VCaP (cell line): ENCODE results near the gene FGF1.

ENCODE experiments used
- H3K27ac ChIP-seq: fragments of 450-650 bp; 2 replicates; pipeline ENCODE4 v1.5.1; 2017
- TF ChIP-seq, protein P1 (sequence below): fragments of 450-650 bp; conservative IDR thresholded peaks from 2 replicates; pipeline ENCODE4 v1.5.1; 2017; ENCODE audit warnings: mild to moderate bottlenecking, moderate library complexity

FGF1 gene

DNA sequence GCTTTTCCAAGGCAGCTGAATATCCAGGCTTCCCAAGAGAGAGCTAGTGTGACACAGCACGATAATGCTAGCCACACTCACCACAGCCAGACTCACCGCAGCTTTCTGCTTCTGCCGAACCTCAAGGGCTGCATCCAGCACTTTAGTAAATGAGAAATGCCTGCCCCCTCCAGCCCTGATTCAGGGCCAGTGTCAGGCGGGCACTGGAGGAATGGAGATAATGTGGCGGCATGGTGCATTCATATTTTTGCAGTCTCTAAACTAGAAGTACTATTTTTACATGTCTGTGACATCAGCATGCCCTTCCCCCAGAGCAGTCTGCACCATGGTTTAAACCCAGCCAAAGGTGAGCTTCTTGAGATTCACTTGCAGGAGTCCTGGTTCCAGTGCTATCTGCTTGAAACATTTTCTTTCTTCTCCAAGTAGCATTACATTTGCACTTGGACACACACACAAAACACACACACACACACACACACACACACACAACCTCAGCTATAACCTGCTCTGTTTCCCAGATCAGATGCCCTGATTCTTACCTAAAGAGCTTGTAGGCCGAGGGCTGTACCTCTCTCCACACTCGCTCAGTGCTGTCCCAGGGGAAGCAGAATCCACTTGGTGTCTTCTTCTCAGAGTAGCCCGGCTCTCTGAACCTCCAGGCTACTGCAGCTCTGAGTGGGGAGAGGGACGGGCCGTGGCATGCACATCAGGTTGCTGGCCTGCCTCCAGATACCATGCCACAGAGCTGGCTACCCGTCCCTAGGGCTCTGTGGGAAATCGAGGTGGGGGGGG is at the start of gene FGF1:
Gene FGF1, minus strand, starts transcription at position 673 of the 792 bp plus-strand sequence. CDS start 71,963 bp downstream, outside the sequence.
- no peak within 1 kb of the TSS for H3K27ac ChIP-seq
- TF ChIP-seq, protein P1, sequence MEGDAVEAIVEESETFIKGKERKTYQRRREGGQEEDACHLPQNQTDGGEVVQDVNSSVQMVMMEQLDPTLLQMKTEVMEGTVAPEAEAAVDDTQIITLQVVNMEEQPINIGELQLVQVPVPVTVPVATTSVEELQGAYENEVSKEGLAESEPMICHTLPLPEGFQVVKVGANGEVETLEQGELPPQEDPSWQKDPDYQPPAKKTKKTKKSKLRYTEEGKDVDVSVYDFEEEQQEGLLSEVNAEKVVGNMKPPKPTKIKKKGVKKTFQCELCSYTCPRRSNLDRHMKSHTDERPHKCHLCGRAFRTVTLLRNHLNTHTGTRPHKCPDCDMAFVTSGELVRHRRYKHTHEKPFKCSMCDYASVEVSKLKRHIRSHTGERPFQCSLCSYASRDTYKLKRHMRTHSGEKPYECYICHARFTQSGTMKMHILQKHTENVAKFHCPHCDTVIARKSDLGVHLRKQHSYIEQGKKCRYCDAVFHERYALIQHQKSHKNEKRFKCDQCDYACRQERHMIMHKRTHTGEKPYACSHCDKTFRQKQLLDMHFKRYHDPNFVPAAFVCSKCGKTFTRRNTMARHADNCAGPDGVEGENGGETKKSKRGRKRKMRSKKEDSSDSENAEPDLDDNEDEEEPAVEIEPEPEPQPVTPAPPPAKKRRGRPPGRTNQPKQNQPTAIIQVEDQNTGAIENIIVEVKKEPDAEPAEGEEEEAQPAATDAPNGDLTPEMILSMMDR: no peak

DNA sequence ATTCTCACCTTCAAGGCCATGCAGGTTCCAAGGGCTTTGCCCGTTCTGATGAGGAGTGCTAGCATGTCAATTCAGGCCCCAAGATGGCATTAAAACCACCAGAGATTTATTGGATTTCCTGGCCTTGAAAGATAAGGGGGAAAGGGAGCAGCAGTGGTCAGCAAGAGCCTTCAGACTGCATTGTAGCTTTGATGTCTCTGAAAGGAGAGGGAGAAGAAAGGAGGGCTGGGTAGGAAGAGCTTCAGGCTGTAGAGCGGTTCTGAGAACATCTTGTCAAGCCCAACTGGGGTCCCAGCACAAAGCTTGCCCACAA is 41.8 kb upstream of the FGF1 start:
- TF ChIP-seq, protein P1: no peak
- no peak overlapping the region for H3K27ac ChIP-seq

DNA sequence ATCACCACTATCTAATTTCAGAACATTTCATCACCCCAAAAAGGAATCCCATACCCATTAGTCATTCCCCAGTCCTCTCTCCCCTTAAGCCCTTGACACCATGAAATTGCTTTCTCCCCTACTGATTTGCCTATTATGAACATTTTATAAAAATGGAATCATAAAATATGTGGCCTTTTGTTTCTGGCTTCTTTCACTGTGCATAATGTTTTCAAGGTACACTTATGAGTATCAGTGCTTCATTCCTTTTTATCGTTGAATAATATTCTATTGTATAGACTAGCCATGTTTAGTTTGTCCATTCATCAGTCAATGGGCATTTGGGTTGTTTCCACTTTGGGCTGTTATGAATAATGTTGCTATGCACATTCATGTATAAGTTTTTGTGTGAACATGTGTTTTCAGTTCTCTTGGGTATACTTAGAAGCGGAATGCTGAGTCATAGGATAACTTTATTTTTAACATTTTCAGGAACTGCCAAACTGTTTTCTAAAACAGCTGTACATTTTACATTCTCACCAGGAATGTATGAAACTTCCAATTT is 40.4 kb upstream of the FGF1 start:
- TF ChIP-seq, protein P1: no peak
- no peak overlapping the region for H3K27ac ChIP-seq

DNA sequence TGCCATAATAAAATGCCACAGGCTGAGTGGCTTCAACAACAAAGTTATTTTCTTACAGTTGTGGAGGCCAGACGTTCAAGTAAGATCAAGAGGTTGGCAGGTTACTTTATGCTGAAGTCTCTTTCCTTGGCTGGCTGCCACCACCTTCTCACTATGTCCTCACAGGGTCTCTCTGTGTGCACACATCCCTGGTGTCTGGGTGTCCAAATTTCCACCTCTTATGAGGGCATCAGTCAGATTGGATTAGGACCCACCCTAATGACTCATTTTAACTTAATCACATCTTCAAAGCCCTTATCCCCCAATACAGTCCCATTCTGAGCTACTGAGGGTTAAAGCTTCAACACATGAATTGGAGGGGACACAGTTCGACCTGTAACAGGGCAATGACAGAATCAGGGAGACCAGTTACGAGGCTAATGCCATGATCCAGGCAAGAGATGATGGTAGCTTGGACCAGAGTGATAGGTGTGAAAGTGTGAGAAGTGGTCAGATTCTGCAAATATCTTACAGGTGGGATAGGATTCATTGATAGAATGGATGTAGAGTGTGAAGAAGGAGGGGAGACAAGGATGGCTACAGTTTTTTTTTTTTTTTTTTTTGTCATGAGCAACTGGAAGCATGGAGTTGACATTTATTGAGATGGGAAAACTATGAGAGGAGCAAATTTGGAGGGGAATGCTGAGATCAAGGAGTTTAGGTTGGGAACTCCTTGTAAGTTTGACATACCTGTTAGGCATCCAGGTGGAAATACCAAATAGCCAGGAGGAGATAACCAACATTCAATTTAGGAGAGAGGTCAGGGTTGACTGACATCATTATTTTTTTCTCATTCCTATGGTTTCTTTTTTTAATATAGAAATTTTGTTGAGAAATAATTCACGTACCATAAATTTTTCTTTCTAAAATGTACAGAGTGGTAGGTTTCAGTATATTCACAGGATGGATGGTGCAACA is 39.6 kb upstream of the FGF1 start:
- TF ChIP-seq, protein P1: no peak
- no peak overlapping the region for H3K27ac ChIP-seq

DNA sequence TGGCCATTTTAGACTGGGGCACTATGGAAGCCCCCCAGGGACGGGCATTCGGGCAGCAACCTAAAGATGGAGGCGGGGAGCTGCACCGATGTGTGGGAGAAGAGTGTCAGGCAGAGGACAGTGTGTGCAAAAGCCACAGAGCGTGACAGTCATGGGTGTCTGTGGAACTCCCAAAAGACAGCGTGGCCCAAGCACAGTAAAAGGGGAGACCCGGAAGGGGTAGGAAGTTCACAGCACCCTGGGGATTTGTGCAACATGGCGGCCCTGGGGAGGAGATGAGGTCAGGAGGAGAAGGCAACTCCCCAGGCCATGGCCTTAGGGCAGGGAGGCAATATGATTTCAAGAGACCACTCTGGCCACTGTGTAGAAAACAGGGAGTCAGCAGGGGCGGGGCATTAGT is 38.9 kb upstream of the FGF1 start:
- no peak overlapping the region for H3K27ac ChIP-seq

DNA sequence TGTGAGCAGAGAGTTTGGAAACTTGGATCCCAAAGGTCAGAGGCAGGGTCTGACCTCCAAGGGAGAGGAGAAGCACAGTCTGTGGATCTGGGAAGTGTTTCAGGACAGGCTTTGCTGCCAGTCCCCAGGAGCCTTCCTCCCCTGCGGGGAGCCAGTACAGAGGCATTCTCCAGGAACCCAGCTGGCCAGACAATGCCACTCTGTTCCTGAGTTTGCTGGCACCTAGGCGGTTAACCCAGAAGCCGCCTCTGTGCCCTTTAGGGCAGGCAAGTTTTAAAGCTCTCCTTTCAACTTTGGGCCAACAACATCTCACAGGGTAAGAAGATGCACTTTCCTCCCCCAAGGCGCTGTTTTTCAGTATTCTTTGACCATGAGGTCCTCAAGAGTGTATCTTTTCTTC is 37.0 kb upstream of the FGF1 start:
- TF ChIP-seq, protein P1: no peak

More for the DNA sequence above, 38.9 kb upstream of the FGF1 start:
- TF ChIP-seq, protein P1: no peak

DNA sequence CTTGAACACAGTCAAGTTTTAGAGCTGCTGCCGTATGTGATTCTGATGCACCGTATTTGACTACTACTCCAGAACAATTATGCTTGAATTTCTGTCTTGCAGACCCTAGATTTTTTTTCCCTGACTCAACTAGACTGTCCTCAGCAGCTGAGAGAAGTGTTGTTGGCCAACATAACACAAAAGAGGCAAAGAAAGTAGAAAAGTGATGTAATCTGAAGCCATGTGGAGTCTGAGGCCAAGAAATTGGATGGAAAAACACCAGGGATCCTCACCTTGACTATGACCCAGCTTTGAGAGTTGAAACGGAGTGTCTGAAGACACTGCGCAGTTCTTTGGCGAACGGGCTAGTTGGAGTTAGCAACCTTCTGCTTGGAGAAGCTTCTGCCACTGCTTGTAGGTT is 36.3 kb upstream of the FGF1 start:
- TF ChIP-seq, protein P1: no peak
- H3K27ac ChIP-seq: no peak overlapping the region

More for the DNA sequence above, 37.0 kb upstream of the FGF1 start:
- H3K27ac ChIP-seq: no peak overlapping the region
